Jurkat, Clone E6-1 (cell line): ENCODE measurements around the gene CSTPP1.
"Not testable (repeated sequence)": the region's sequence is repeated elsewhere in the genome, so short reads cannot be mapped to it uniquely, and the experiment has no call there.

ENCODE experiments used
- DNase-seq: peaks from one replicate; pipeline ENCODE4 v3.0.0-alpha.2; 2011; ENCODE audit warnings: low read depth, low spot score
- H3K4me3 ChIP-seq: 2 replicates; pipeline ENCODE4 v1.5.1; 2011; ENCODE audit warnings: mild to moderate bottlenecking, low read length, control low read depth, moderate library complexity

Gene CSTPP1

GRCh38 chr11:47109051-47109726 is 172.6 kb downstream of the CSTPP1 start:
- H3K4me3 ChIP-seq: no peak overlapping the region
- no peak for DNase-seq

- no peak for DNase-seq
- H3K4me3 ChIP-seq: no peak overlapping the region
These were observed 173.2 kb downstream of the CSTPP1 start for GRCh38 chr11:47109727-47110246.

DNA sequence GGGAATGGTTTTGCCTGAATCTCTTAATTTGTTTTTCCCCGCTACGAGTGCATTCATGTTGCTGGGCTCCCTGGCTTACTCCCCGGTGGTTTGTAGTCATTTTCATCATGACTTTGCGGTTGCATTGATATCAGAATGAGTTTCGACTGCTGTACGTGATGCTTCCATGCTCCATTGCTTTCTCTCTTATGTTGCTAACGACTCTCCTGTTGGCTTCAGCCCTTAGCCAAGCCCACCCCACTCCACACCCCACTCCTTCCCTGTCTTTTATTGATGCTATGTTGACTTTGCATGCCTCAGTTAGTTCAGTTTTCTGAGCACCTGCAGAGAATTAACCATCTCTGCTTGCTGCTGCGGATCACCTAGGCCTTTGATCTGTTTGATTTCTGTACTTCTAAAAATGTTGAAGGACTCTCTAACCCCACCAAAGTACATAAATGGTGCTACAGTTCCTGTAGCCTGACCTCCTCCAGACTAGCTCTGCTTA is 174.8 kb downstream of the CSTPP1 start:
- H3K4me3 ChIP-seq: no peak overlapping the region

DNA sequence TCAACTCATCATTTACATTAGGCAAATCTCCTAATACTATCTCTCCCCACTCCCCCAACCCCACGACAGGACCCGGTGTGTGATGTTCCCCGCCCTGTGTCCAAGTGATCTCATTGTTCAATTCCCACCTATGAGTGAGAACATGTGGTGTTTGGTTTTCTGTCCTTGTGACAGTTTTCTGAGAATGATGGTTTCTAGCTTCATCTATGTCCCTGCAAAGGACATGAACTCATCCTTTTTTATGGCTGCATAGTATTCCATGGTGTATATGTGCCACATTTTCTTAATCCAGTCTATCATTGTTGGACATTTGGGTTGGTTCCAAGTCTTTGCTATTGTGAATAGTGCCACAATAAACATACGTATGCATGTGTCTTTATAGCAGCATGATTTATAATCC is 176.4 kb downstream of the CSTPP1 start:
- not testable (repeated sequence) for DNase-seq, H3K4me3 ChIP-seq

More for the DNA sequence above, 174.8 kb downstream of the CSTPP1 start:
- DNase-seq: peak; percentile 82

GRCh38 chr11:47118958-47119688 is 182.6 kb downstream of the CSTPP1 start:
- peak; percentile 75 for DNase-seq
- not testable (repeated sequence) for H3K4me3 ChIP-seq

GRCh38 chr11:47121056-47121455 is 184.5 kb downstream of the CSTPP1 start:
- no peak overlapping the region for H3K4me3 ChIP-seq
- DNase-seq: no peak

- no peak overlapping the region for H3K4me3 ChIP-seq
- no peak for DNase-seq
These were observed 185.2 kb downstream of the CSTPP1 start for GRCh38 chr11:47121731-47122130.

DNA sequence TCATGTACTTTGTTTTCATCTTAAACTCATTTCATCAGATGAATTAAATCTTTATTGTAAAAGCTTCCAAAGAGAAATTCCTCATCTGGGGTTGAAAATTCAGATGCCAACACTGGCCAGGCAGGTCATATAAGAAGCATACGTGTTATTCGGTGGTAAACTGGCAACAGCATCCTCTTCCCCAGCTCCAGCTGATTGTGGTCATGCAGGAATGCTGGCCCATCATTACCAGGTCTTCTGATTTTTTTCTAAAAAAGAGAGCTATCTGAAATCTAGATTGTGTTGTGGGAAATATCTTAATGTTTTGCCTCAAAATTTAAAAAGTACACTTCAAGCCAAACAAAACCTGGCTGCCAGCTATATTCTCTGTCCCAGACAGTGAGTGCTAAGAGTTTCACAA is 186.5 kb downstream of the CSTPP1 start:
- H3K4me3 ChIP-seq: no peak overlapping the region
- no peak for DNase-seq

GRCh38 chr11:47124675-47125074 is 188.1 kb downstream of the CSTPP1 start:
- DNase-seq: no peak
- no peak overlapping the region for H3K4me3 ChIP-seq

DNA sequence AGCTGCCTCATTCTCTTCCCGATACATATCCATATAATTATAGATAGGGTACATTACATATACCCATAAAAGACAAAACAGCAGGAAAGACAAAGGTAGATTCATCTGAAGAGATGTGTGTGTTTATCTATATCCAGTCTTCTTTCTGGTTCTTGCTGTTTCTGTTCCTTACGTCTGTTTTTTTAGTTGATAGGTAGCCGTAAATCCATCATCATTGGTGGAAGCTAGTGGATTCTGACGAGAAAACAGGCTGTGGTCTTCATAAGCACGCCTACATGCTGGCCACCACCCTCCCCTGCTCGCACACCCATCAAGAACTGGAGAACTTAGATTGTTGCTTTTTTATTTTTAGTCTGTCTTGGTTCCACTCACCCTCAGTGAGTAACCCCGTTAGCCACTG is 188.5 kb downstream of the CSTPP1 start:
- no peak for DNase-seq
- H3K4me3 ChIP-seq: no peak overlapping the region

DNA sequence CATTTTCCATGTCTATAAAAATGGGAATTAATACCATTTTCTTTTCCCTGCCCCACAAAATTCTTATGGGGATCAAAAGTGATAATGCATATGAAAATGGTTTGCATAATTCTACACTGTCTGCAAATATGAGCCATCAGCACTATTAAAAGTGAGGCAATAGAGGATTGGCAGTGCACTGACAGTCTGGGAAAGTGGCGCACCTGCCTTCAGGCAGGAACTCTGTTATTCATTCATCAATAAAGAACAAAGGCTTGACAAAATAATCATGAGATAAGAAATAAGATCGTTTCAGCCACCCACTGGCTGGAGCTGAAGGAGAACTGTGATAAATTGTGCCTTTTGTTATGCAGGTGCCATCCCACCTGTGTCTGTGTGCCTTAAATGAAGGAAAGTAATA is 190.7 kb downstream of the CSTPP1 start:
- no peak overlapping the region for H3K4me3 ChIP-seq
- DNase-seq: no peak

- no peak for DNase-seq
These were observed 194.0 kb downstream of the CSTPP1 start for GRCh38 chr11:47130543-47130942.

GRCh38 chr11:47131136-47131535 is 194.6 kb downstream of the CSTPP1 start:
- DNase-seq: no peak
- no peak overlapping the region for H3K4me3 ChIP-seq

More at GRCh38 chr11:47130543-47130942, 194.0 kb downstream of the CSTPP1 start:
- no peak overlapping the region for H3K4me3 ChIP-seq

DNA sequence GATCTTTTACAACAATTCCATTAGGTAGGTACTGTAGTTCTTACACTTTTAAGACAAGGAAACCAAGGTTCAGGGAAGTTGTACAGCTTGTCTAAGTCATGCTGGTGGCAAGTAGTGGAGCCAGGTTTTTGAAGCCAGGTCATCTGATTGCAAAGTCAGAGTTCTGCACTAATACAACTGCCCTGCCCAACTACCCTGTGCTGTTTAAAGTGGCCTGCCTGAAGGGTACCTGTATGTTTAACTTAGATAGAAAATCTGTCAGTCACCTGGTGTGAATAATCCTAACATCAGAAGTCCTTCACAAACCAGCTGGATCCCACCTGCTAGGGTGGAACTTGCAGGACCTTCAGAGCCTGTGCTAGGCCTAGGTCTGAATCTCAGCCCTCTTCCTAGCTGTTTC is 195.9 kb downstream of the CSTPP1 start:
- H3K4me3 ChIP-seq: no peak overlapping the region
- no peak for DNase-seq

DNA sequence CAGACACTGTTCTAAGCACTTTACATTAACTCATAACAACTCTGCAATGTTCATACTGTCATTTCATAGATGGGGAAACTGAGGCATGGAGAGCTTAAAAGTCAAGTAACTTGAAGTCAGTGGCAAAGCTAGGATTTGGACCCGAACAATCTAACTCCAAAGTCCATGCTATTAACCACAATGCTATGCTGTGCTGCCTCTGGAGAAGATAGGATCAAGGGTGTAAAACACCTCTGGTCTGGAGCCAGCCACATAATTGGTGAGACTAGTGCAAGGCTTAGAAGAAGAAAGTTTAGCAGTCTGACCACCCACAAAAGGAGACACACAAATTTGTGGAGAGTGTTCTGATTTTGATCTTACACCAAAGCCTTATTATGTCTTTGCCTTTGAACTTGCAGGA is 196.4 kb downstream of the CSTPP1 start:
- no peak for DNase-seq
- no peak overlapping the region for H3K4me3 ChIP-seq

DNA sequence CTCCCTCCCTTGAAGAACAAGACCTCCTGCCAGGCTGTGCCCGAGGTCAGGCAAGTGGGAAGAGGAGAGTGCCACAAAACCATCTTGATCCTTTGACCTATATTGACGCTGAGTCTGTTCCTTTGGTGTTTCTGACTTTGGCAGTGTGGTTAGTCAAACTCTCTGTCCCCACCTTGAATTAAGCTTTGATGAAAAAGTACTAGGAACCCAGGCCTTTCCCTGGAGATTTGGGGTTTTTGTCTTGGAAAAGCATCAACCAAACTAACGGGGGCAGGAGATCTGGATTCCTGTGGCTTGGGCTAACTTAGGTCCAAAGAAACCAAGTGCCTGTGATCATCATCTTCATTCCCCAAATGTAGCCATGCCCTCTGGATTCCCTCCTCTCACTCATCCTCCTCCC is 199.8 kb downstream of the CSTPP1 start:
- H3K4me3 ChIP-seq: no peak overlapping the region
- no peak for DNase-seq

DNA sequence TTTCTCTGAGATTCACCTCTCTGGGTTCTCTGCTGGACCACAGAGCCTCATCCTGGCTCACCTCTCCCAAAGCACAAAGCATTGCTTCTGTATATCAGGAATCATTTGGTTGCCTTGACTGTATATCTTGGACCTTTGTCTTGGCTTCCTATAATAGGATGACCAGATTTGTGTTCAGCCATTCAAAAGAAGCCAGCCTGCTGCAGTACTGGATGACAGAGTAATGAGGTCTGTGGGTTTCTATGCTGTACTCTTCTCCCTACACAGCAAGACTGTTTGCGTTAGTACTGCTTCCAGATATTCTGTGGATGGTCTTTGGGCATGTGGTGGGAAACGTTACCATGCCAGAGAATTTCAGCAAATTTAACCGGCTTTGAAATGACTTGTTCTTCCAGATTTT is 200.4 kb downstream of the CSTPP1 start:
- DNase-seq: no peak

GRCh38 chr11:47137476-47137875 is 200.9 kb downstream of the CSTPP1 start:
- no peak for DNase-seq
- H3K4me3 ChIP-seq: no peak overlapping the region

More for the DNA sequence above, 200.4 kb downstream of the CSTPP1 start:
- no peak overlapping the region for H3K4me3 ChIP-seq

DNA sequence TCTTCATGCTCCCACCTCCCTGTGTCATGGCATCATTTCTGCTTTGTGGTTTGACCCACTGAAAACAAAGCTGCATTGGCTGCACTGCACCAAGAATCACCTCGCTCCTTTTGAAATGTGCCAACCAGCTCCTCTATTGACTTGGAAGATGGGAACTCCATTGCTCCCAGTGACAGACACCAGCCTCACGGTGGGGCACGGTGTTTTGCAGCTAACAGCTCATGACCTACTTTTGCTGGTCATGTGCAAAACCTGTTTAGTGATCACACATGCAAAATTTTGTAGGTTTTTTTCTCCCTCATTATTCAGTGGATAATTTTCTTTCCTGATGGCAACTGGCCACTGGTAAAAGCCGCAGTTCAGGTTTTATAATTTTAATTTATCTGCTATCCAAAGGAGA is 203.3 kb downstream of the CSTPP1 start:
- no peak for DNase-seq
- no peak overlapping the region for H3K4me3 ChIP-seq

DNA sequence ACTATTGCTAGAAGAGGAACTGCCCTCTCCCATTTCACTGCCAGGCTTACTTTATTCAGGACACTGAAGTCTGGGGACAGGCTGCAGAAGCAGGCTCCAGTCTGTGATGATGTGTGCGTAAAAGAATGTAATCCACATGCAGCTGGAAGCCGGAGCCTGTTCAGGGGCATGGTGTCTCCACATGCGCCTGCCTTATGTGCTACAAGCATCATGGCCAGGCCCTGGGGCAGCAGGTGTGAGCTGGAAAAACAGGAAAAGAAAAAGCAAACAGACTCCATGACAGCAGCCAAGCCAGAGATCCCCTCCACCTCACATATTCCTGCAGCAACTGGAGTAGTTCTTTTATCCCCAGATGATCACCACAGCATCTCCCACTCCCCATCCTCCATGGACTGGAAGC is 206.8 kb downstream of the CSTPP1 start:
- H3K4me3 ChIP-seq: no peak overlapping the region
- DNase-seq: no peak
